Cardiac muscle cell (in vitro differentiated cells and primary cell): ENCODE measurements around the gene LLPH. TPM values are rescaled to one million over a fixed set of nuclear protein-coding genes. Genes with fewer than 3 reads are reported as not detected.

Experiments
- DNase-seq, 2 donors: peaks; one replicate each; pipeline versions ENCODE4 v3.0.0 to v3.0.0-alpha.2; 2010 to 2017; ENCODE audit warnings: low read depth in 1 of 2, low spot score in 1 of 2
- H3K27ac ChIP-seq: fragments of 200-600 bp; sonication (generic); 2 replicates; pipeline ENCODE4 v1.5.1; 2016
- H3K27me3 ChIP-seq: fragments of 200-600 bp; sonication (generic); 2 replicates; pipeline ENCODE4 v1.6.0; 2016; ENCODE audit warnings: control low read depth
- H3K36me3 ChIP-seq: fragments of 200-600 bp; sonication (generic); 2 replicates; pipeline ENCODE4 v1.5.1; 2016; ENCODE audit warnings: control low read depth
- H3K4me1 ChIP-seq: fragments of 200-600 bp; sonication (generic); 2 replicates; pipeline ENCODE4 v1.8.1; 2017; ENCODE audit warnings: low read depth, mild to moderate bottlenecking, mixed run types
- H3K4me3 ChIP-seq: fragments of 200-600 bp; sonication (generic); 2 replicates; pipeline ENCODE4 v1.5.1; 2016; ENCODE audit warnings: mild to moderate bottlenecking
- H3K9me3 ChIP-seq: fragments of 200-600 bp; sonication (generic); 2 replicates; pipeline ENCODE4 v1.5.1; 2017; ENCODE audit warnings: low read depth, mild to moderate bottlenecking, control low read depth
- CTCF ChIP-seq: IDR thresholded peaks from 2 replicates; pipeline ENCODE4 v1.5.1; 2012; ENCODE audit warnings: low read depth, mild to moderate bottlenecking, low read length
- polyA plus RNA-seq: library from polyadenylated mRNA; unstranded; fragments of >200 nt; fragmentation: Nextera tagmentation; extraction: Ambion mirVana; gene quantifications from 2 replicates; pipeline ENCODE4 v1.2.1, GENCODE V29; 2016
- total RNA-seq: library from RNA; depleted of rRNA; stranded (reverse); fragments of >200 nt; gene quantifications from 2 replicates; pipeline ENCODE4 v1.2.3, GENCODE V29; 2016

The LLPH gene
- total and polyA plus RNA-seq, 2 experiments from 2014 or later = 3.9 to 41.6 TPM

- H3K4me3 ChIP-seq = no peak overlapping the region
- no peaks in the 10 kb centered on the region for H3K27me3 ChIP-seq
- no peak overlapping the region for H3K27ac ChIP-seq
- TF ChIP-seq CTCF = peak; percentile 10
- DNase-seq = peak in 1 of 2 donors; percentile 28
- no peaks in the 10 kb centered on the region for H3K9me3 ChIP-seq
- H3K4me1 ChIP-seq = no peaks in the 10 kb centered on the region
- H3K36me3 ChIP-seq = no peaks in the 10 kb centered on the region
Observed at GRCh38 chr12:66149702-66150398, 19.3 kb upstream of the LLPH start.

GRCh38 chr12:66144791-66145754 is 14.5 kb upstream of the LLPH start:
- H3K4me1 ChIP-seq = no peaks in the 10 kb centered on the region
- H3K27me3 ChIP-seq = no peaks in the 10 kb centered on the region
- no peak overlapping the region for H3K27ac ChIP-seq
- H3K9me3 ChIP-seq = no peaks in the 10 kb centered on the region
- peak; percentile 55 to 95 for DNase-seq
- H3K4me3 ChIP-seq = no peak overlapping the region
- peak; percentile 72 for TF ChIP-seq CTCF
- H3K36me3 ChIP-seq = no peaks in the 10 kb centered on the region

- no peak overlapping the region for H3K27ac ChIP-seq
- no peaks in the 10 kb centered on the region for H3K4me1 ChIP-seq
- H3K36me3 ChIP-seq = no peaks in the 10 kb centered on the region
- no peaks in the 10 kb centered on the region for H3K27me3 ChIP-seq
- H3K4me3 ChIP-seq = no peak overlapping the region
- no peaks in the 10 kb centered on the region for H3K9me3 ChIP-seq
- no peak for DNase-seq
- no peak for TF ChIP-seq CTCF
Observed at GRCh38 chr12:66143868-66144267, 13.3 kb upstream of the LLPH start.

- Histone ChIP-seq H3K4me1 (no peaks in the 10 kb centered on the region), H3K9me3 (no peaks in the 10 kb centered on the region), H3K36me3 (peaks cover 1% of the 10 kb centered on the region), H3K27me3 (no peaks in the 10 kb centered on the region), H3K4me3 (no peak overlapping the region), H3K27ac (no peak overlapping the region)
- no peak for TF ChIP-seq CTCF
- no peak for DNase-seq
Observed at GRCh38 chr12:66142826-66143225, 12.3 kb upstream of the LLPH start.

GRCh38 chr12:66141299-66141698 is 10.7 kb upstream of the LLPH start:
- no peak for DNase-seq
- no peak overlapping the region for H3K27ac ChIP-seq
- H3K4me1 ChIP-seq = no peaks in the 10 kb centered on the region
- H3K36me3 ChIP-seq = peaks cover 6% of the 10 kb centered on the region
- no peaks in the 10 kb centered on the region for H3K27me3 ChIP-seq
- H3K4me3 ChIP-seq = no peak overlapping the region
- no peak for TF ChIP-seq CTCF
- no peaks in the 10 kb centered on the region for H3K9me3 ChIP-seq
